Measurements from ENCODE around the gene KIF26B. TPM values are rescaled to one million over a fixed set of nuclear protein-coding genes. Genes with fewer than 3 reads are reported as not detected.

KIF26B gene
- total and polyA plus RNA-seq, 10 of the 15 experiments (the other 5 are each of a cell fraction or from before 2014, with no cell fraction given) = 0.35 to 11.6 (median 2.2) TPM

- H3K4me2 ChIP-seq (ENCODE audit: control insufficient read depth, insufficient read depth) = no peak overlapping the region
- no peaks in the 10 kb centered on the region for H3K4me1 ChIP-seq (ENCODE audit: control insufficient read depth, insufficient read depth, low read length)
- 39% methylated on average over 5 of the region's 5 CpGs for WGBS (ENCODE audit: insufficient coverage, insufficient replicate concordance, low lambda C conversion rate, missing lambda C conversion rate)
- no peak for DNase-seq (ENCODE audit: low read depth, low spot score)
- no peaks in the 10 kb centered on the region for H3K36me3 ChIP-seq (ENCODE audit: control insufficient read depth in 2 of 2, insufficient read depth in 2 of 2, low read length in 1 of 2)
- ChIA-PET POLR2A (no interaction called here), SMC1A (ENCODE audit: uncharacterized antibody, unreplicated experiment) (no interaction called here), CTCF (interaction anchor here (0.7 kb wide), 1 partner anchor 689 kb away, joined by 4 read pairs; no protein-coding TSS in a partner anchor), RAD21 (ENCODE audit: unreplicated experiment) (no interaction called here)
- TF ChIP-seq IRF4 (IDR thresholded peaks at IDR 0.05; ENCODE audit: low read depth, low read length) = no peak
- TF ChIP-seq GATAD2B (conservative IDR thresholded peaks at IDR 0.05; ENCODE audit: low read depth) = no peak
- no peak for TF ChIP-seq MTA3 (IDR thresholded peaks at IDR 0.05; ENCODE audit: borderline replicate concordance, low read length)
- no peak for TF ChIP-seq PAX5 (IDR thresholded peaks at IDR 0.05; ENCODE audit: borderline replicate concordance, low read depth, low read length)
- no peak for TF ChIP-seq HSF1 (IDR thresholded peaks at IDR 0.05; ENCODE audit: low read depth, low read length)
- no peak for TF ChIP-seq ZNF592 (IDR thresholded peaks at IDR 0.05)
- TF ChIP-seq NKRF (conservative IDR thresholded peaks at IDR 0.05) = no peak
- no peak for TF ChIP-seq TCF12 (IDR thresholded peaks at IDR 0.05; ENCODE audit: low read depth, low read length)
- no peak for TF ChIP-seq USF1 (IDR thresholded peaks at IDR 0.05; ENCODE audit: borderline replicate concordance, extremely low read length, insufficient read depth, low read depth, low read length)
- TF ChIP-seq TAF1 (IDR thresholded peaks at IDR 0.05; ENCODE audit: borderline replicate concordance, low read depth, low read length) = no peak
- no peak for TF ChIP-seq NFXL1 (IDR thresholded peaks at IDR 0.05; ENCODE audit: borderline replicate concordance)
- no peak for TF ChIP-seq TBL1XR1 (IDR thresholded peaks at IDR 0.05; ENCODE audit: low read depth, low read length)
- no peak for TF ChIP-seq RCOR1 (conservative IDR thresholded peaks at IDR 0.05; ENCODE audit: low read depth, low read length)
- H2AFZ ChIP-seq (ENCODE audit: control insufficient read depth, low read depth, low read length) = no peak overlapping the region
- no peaks in the 10 kb centered on the region for H3K27me3 ChIP-seq (replicated peaks in 1 of 2; ENCODE audit: control insufficient read depth in 2 of 2, insufficient read depth in 2 of 2, low read length in 1 of 2)
- no peaks in the 10 kb centered on the region for H3K9me3 ChIP-seq (replicated peaks; ENCODE audit: control insufficient read depth, insufficient read depth, low read length)
- H3K4me3 ChIP-seq = no peak overlapping the region
- no peak overlapping the region for H3K27ac ChIP-seq (ENCODE audit: control insufficient read depth, insufficient read depth)
- ATAC-seq = no peak
- no peak for FAIRE-seq
- in situ Hi-C loops (cut with MboI) = no loop called here
- H3K9ac ChIP-seq (ENCODE audit: control insufficient read depth, insufficient read depth, low read length) = no peak overlapping the region
- H3K79me2 ChIP-seq (ENCODE audit: control insufficient read depth, insufficient read depth, low read length) = no peaks in the 10 kb centered on the region
- no TSS peak for BruUV-seq (replicated peaks)
- intact Hi-C loops (cut with micrococcal nuclease; ENCODE audit: unreplicated experiment) = no loop called here
- H4K20me1 ChIP-seq (ENCODE audit: control insufficient read depth, insufficient read depth) = no peaks in the 10 kb centered on the region
These were observed 162.4 kb downstream of the KIF26B start for GRCh38 chr1:245317217-245317616.
